Effector memory CD8-positive, alpha-beta T cell (primary cell): ENCODE measurements around the gene LINC01488.

ENCODE experiments used
- ATAC-seq: fragments of 150-1000 bp; cut with Tn5 transposase; replicated peaks from 2 replicates; pipeline ENCODE4 v1.10.0; 2021; ENCODE audit warnings: mild to moderate bottlenecking, moderate library complexity
- DNase-seq, 3 experiments: peaks; one replicate each; pipeline ENCODE4 v3.0.0; 2021
- H3K27ac Mint-ChIP-seq, 2 donors: one replicate each; pipeline ENCODE4 v1.8.0; 2022; ENCODE audit warnings: mild to moderate bottlenecking in 2 of 2, mixed read lengths in 2 of 2, moderate library complexity in 2 of 2
- H3K27me3 Mint-ChIP-seq, 2 donors: one replicate each; pipeline ENCODE4 v1.8.0; 2022; ENCODE audit warnings: mixed read lengths in 2 of 2
- H3K36me3 Mint-ChIP-seq: one replicate; pipeline ENCODE4 v1.8.0; 2022; ENCODE audit warnings: mild to moderate bottlenecking, moderate library complexity, mixed read lengths; ENCODE audit not compliant: insufficient read depth
- H3K4me1 Mint-ChIP-seq, 2 donors: one replicate each; pipeline ENCODE4 v1.8.0; 2022; ENCODE audit warnings: low read depth in 2 of 2, mixed read lengths in 2 of 2
- H3K4me3 Mint-ChIP-seq, 2 donors: one replicate each; pipeline ENCODE4 v1.8.0; 2022; ENCODE audit warnings: mild to moderate bottlenecking in 2 of 2, mixed read lengths in 2 of 2, moderate library complexity in 2 of 2
- H3K9me3 Mint-ChIP-seq, 2 donors: one replicate each; pipeline ENCODE4 v1.8.0; 2022; ENCODE audit warnings: mixed read lengths in 2 of 2

Gene LINC01488

GRCh38 chr11:69529001-69529400 lies 47.5 kb downstream of the LINC01488 start:
- H3K9me3 Mint-ChIP-seq, result no peaks in the 10 kb centered on the region
- ATAC-seq (no peak), DNase-seq (no peak)
- no peak overlapping the region for H3K27ac Mint-ChIP-seq
- no peaks in the 10 kb centered on the region for H3K36me3 Mint-ChIP-seq
- peaks cover 44 to 60% of the 10 kb centered on the region in 2 donors for H3K27me3 Mint-ChIP-seq
- no peaks in the 10 kb centered on the region for H3K4me1 Mint-ChIP-seq
- no peak overlapping the region for H3K4me3 Mint-ChIP-seq

GRCh38 chr11:69530278-69531070 lies 49.0 kb downstream of the LINC01488 start:
- DNase-seq, result no peak
- Mint-ChIP-seq H3K27me3 (peaks cover 33 to 46% of the 10 kb centered on the region in 2 donors), H3K9me3 (no peaks in the 10 kb centered on the region)

GRCh38 chr11:69531071-69531716 lies 49.7 kb downstream of the LINC01488 start:
- no peak for ATAC-seq
- no peak for DNase-seq
- no peak overlapping the region for H3K4me3 Mint-ChIP-seq
- H3K27me3 Mint-ChIP-seq, result peaks cover 29 to 44% of the 10 kb centered on the region in 2 donors
- no peaks in the 10 kb centered on the region for H3K36me3 Mint-ChIP-seq
- H3K27ac Mint-ChIP-seq, result peak overlapping the region in 1 of 2 donors; percentile 24
- no peaks in the 10 kb centered on the region for H3K9me3 Mint-ChIP-seq
- H3K4me1 Mint-ChIP-seq, result no peaks in the 10 kb centered on the region

More at GRCh38 chr11:69530278-69531070, 49.0 kb downstream of the LINC01488 start:
- H3K27ac Mint-ChIP-seq, result peak overlapping the region in 1 of 2 donors; percentile 24
- H3K36me3 Mint-ChIP-seq, result no peaks in the 10 kb centered on the region
- H3K4me1 Mint-ChIP-seq, result no peaks in the 10 kb centered on the region
- H3K4me3 Mint-ChIP-seq, result no peak overlapping the region
- ATAC-seq, result no peak

- Mint-ChIP-seq H3K4me3 (no peak overlapping the region), H3K27ac (no peak overlapping the region)
- ATAC-seq, result no peak
Observed at GRCh38 chr11:69531717-69532088, 50.2 kb downstream of the LINC01488 start.

GRCh38 chr11:69533296-69534165 lies 52.1 kb downstream of the LINC01488 start:
- Mint-ChIP-seq H3K9me3 (no peaks in the 10 kb centered on the region), H3K4me1 (peaks cover 0 to 1% of the 10 kb centered on the region in 2 donors), H3K36me3 (no peaks in the 10 kb centered on the region), H3K27ac (no peak overlapping the region), H3K27me3 (peaks cover 37 to 65% of the 10 kb centered on the region in 2 donors), H3K4me3 (no peak overlapping the region)
- ATAC-seq (no peak), DNase-seq (no peak)

More at GRCh38 chr11:69531717-69532088, 50.2 kb downstream of the LINC01488 start:
- Mint-ChIP-seq H3K27me3 (peaks cover 33 to 48% of the 10 kb centered on the region in 2 donors), H3K4me1 (no peaks in the 10 kb centered on the region), H3K36me3 (no peaks in the 10 kb centered on the region), H3K9me3 (no peaks in the 10 kb centered on the region)
- DNase-seq, result no peak

GRCh38 chr11:69534166-69534530 lies 52.7 kb downstream of the LINC01488 start:
- H3K27ac Mint-ChIP-seq, result no peak overlapping the region
- H3K27me3 Mint-ChIP-seq, result peaks cover 34 to 60% of the 10 kb centered on the region in 2 donors
- no peak overlapping the region for H3K4me3 Mint-ChIP-seq
- DNase-seq (no peak), ATAC-seq (no peak)
- H3K4me1 Mint-ChIP-seq, result peaks cover 0 to 1% of the 10 kb centered on the region in 2 donors
- no peaks in the 10 kb centered on the region for H3K36me3 Mint-ChIP-seq
- H3K9me3 Mint-ChIP-seq, result no peaks in the 10 kb centered on the region

- H3K4me3 Mint-ChIP-seq, result no peak overlapping the region
- peaks cover 22 to 60% of the 10 kb centered on the region in 2 donors for H3K27me3 Mint-ChIP-seq
- DNase-seq, result no peak
- no peak for ATAC-seq
- H3K36me3 Mint-ChIP-seq, result no peaks in the 10 kb centered on the region
- no peak overlapping the region for H3K27ac Mint-ChIP-seq
- peaks cover 0 to 3% of the 10 kb centered on the region in 2 donors for H3K4me1 Mint-ChIP-seq
- H3K9me3 Mint-ChIP-seq, result no peaks in the 10 kb centered on the region
Observed at GRCh38 chr11:69535908-69536307, 54.4 kb downstream of the LINC01488 start.

- no peaks in the 10 kb centered on the region for H3K9me3 Mint-ChIP-seq
- H3K27me3 Mint-ChIP-seq, result peaks cover 20 to 60% of the 10 kb centered on the region in 2 donors
- ATAC-seq (no peak), DNase-seq (no peak)
- no peaks in the 10 kb centered on the region for H3K36me3 Mint-ChIP-seq
- H3K4me3 Mint-ChIP-seq, result no peak overlapping the region
- H3K27ac Mint-ChIP-seq, result no peak overlapping the region
- H3K4me1 Mint-ChIP-seq, result peaks cover 0 to 3% of the 10 kb centered on the region in 2 donors
Observed at GRCh38 chr11:69536406-69536805, 54.9 kb downstream of the LINC01488 start.

GRCh38 chr11:69537126-69537525 lies 55.7 kb downstream of the LINC01488 start:
- ATAC-seq, result no peak
- peaks cover 0 to 3% of the 10 kb centered on the region in 2 donors for H3K4me1 Mint-ChIP-seq
- H3K4me3 Mint-ChIP-seq, result no peak overlapping the region
- H3K27me3 Mint-ChIP-seq, result peaks cover 20 to 53% of the 10 kb centered on the region in 2 donors
- no peak for DNase-seq
- no peaks in the 10 kb centered on the region for H3K9me3 Mint-ChIP-seq
- H3K36me3 Mint-ChIP-seq, result no peaks in the 10 kb centered on the region
- H3K27ac Mint-ChIP-seq, result no peak overlapping the region

- DNase-seq (no peak), ATAC-seq (no peak)
- no peaks in the 10 kb centered on the region for H3K36me3 Mint-ChIP-seq
- H3K9me3 Mint-ChIP-seq, result no peaks in the 10 kb centered on the region
- H3K4me3 Mint-ChIP-seq, result no peak overlapping the region
- H3K27me3 Mint-ChIP-seq, result peaks cover 27 to 61% of the 10 kb centered on the region in 2 donors
- peaks cover 0 to 3% of the 10 kb centered on the region in 2 donors for H3K4me1 Mint-ChIP-seq
- H3K27ac Mint-ChIP-seq, result no peak overlapping the region
Observed at GRCh38 chr11:69537855-69538640, 56.6 kb downstream of the LINC01488 start.

GRCh38 chr11:69538854-69539253 lies 57.4 kb downstream of the LINC01488 start:
- no peak for DNase-seq
- no peaks in the 10 kb centered on the region for H3K36me3 Mint-ChIP-seq
- ATAC-seq, result no peak
- H3K4me1 Mint-ChIP-seq, result peaks cover 0 to 3% of the 10 kb centered on the region in 2 donors
- no peaks in the 10 kb centered on the region for H3K9me3 Mint-ChIP-seq
- no peak overlapping the region for H3K27ac Mint-ChIP-seq
- H3K4me3 Mint-ChIP-seq, result no peak overlapping the region
- peaks cover 29 to 69% of the 10 kb centered on the region in 2 donors for H3K27me3 Mint-ChIP-seq

GRCh38 chr11:69539416-69540117 lies 58.1 kb downstream of the LINC01488 start:
- Mint-ChIP-seq H3K27ac (no peak overlapping the region), H3K4me3 (no peak overlapping the region), H3K36me3 (no peaks in the 10 kb centered on the region), H3K9me3 (no peaks in the 10 kb centered on the region), H3K27me3 (peaks cover 36 to 76% of the 10 kb centered on the region in 2 donors), H3K4me1 (peaks cover 0 to 3% of the 10 kb centered on the region in 2 donors)
- ATAC-seq (no peak), DNase-seq (no peak)
